CD4-positive, alpha-beta T cell (primary cell): ENCODE measurements around the gene SWAP70. TPM values are rescaled to one million over a fixed set of nuclear protein-coding genes. Genes with fewer than 3 reads are reported as not detected.

Experiments used
- ATAC-seq: fragments of 200-7000 bp; cut with Tn5 transposase; one replicate; pipeline ENCODE4 v1.10.0; 2022; ENCODE audit warnings: mild to moderate bottlenecking; ENCODE audit not compliant: poor library complexity
- CTCF ChIA-PET: fragments of 350-600 bp; sonication (Branson Sonifier 250); formaldehyde crosslinking; loops from one replicate; lab custom pipeline; 2021; ENCODE audit warnings: antibody characterized with exemption, inconsistent platforms; lab: Charles Lee
- POLR2A ChIA-PET: fragments of 350-600 bp; sonication (Branson Sonifier 250); formaldehyde crosslinking; loops from one replicate; lab custom pipeline; 2021; ENCODE audit warnings: antibody characterized with exemption, inconsistent platforms; lab: Charles Lee
- DNase-seq, 14 experiments: peaks; one replicate each; pipeline ENCODE4 v3.0.0-alpha.2; 2013 to 2020; ENCODE audit warnings: mixed read lengths in 2 of 14
- H3K27ac ChIP-seq, 2 donors: one replicate each; pipeline versions ENCODE4 v1.5.1 to v1.7.0; 2013; ENCODE audit warnings: low read length in 2 of 2, low read depth in 1 of 2, mild to moderate bottlenecking in 1 of 2
- H3K27me3 ChIP-seq, 2 experiments: 1 replicate in 1 of 2; 2 replicates in 1 of 2; pipeline versions ENCODE4 v1.6.1 to v1.7.0; 2013; ENCODE audit warnings: low read length in 2 of 2, control low read depth in 1 of 2, mild to moderate bottlenecking in 1 of 2, moderate library complexity in 1 of 2; ENCODE audit not compliant: insufficient read depth in 2 of 2, control insufficient read depth in 1 of 2
- H3K36me3 ChIP-seq: one replicate; pipeline ENCODE4 v1.6.1; 2013; ENCODE audit warnings: low read length, control low read depth; ENCODE audit not compliant: insufficient read depth
- H3K4me1 ChIP-seq: one replicate; pipeline ENCODE4 v1.6.1; 2013; ENCODE audit warnings: low read length, control low read depth; ENCODE audit not compliant: insufficient read depth
- H3K4me3 ChIP-seq: one replicate; pipeline ENCODE4 v1.5.1; 2013; ENCODE audit warnings: mild to moderate bottlenecking, low read length, moderate library complexity
- H3K9me3 ChIP-seq, 2 experiments: 1 replicate in 1 of 2; 2 replicates in 1 of 2; pipeline versions ENCODE4 v1.6.1 to v1.7.0; 2013; ENCODE audit warnings: low read length in 2 of 2, mild to moderate bottlenecking in 2 of 2, control low read depth in 1 of 2, moderate library complexity in 1 of 2; ENCODE audit not compliant: control insufficient read depth in 1 of 2, insufficient read depth in 1 of 2
- H3K27ac Mint-ChIP-seq: one replicate; pipeline ENCODE4 v1.8.0; 2020; ENCODE audit warnings: mixed read lengths
- H3K27me3 Mint-ChIP-seq: one replicate; pipeline ENCODE4 v1.8.0; 2021; ENCODE audit warnings: mixed read lengths
- H3K36me3 Mint-ChIP-seq: one replicate; pipeline ENCODE4 v1.8.0; 2021; ENCODE audit warnings: low read depth, mixed read lengths
- H3K4me1 Mint-ChIP-seq: one replicate; pipeline ENCODE4 v1.8.0; 2021; ENCODE audit warnings: low read depth, mixed read lengths
- H3K4me3 Mint-ChIP-seq: one replicate; pipeline ENCODE4 v1.8.0; 2020; ENCODE audit warnings: mild to moderate bottlenecking, mixed read lengths
- H3K9me3 Mint-ChIP-seq: one replicate; pipeline ENCODE4 v1.8.0; 2020; ENCODE audit warnings: mixed read lengths
- intact Hi-C, 2 experiments: fragments of 100-400 bp; cut with DNase I in 1 of 2; cut with micrococcal nuclease in 1 of 2; formaldehyde crosslinking; loops; one replicate each; pipeline versions ENCODE4 v1.15.1 to v1.9.0; 2023 to 2025; cut with DNase I, micrococcal nuclease
- total RNA-seq, 174 experiments: library from RNA in 2 of 174; stranded (reverse) in 2 of 174; gene quantifications; one replicate each; pipeline ENCODE4 v1.2.3 and lab custom pipeline; 2021 to 2026
- TF ChIP-seq, protein P1 (sequence below): fragments of 200-600 bp; IDR thresholded peaks from one replicate; pipeline ENCODE4 v1.8.0; 2022; ENCODE audit warnings: antibody characterized with exemption, mild to moderate bottlenecking

The SWAP70 gene
- total RNA-seq, 2 experiments from 2014 or later = 4.0 to 4.1 TPM

DNA sequence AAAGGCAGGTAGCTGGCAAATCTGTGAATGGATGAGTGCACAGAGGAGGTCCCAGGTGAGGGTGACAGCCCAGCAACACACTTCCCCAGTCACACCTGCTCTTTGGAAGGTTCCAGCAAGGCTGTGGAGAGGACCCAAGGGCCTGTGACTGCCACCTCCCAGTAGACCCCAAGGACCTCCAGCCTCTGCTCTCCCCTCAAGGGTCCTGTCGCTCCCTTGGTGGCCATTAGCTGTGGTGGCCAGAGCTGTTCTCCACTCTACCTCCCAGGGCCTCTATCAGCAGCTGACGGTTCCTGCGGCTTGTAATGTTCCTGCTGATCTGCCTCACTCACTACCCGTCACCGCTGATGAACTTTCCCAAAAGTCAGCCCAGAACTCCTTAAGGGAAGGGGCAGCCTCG lies 93.0 kb downstream of the SWAP70 start:
- CTCF ChIA-PET = interaction anchor here (1.0 to 1.3 kb wide), 3 partner anchors 142 to 216 kb away, joined by 3 read pairs; no protein-coding TSS in a partner anchor
- H3K4me3 Mint-ChIP-seq = peak overlapping the region; percentile 88
- intact Hi-C loops = loop anchor here (5.0 to 10.0 kb wide), 4 partner anchors 448 to 788 kb away; partner anchors contain the start of genes AMPD3 (in 1 of the 2) and RNF141 (in 1 of the 2)
- ATAC-seq (no peak), DNase-seq (no peak)
- no peaks in the 10 kb centered on the region for H3K9me3 Mint-ChIP-seq
- Histone ChIP-seq H3K27me3 (no peaks in the 10 kb centered on the region), H3K27ac (no peak overlapping the region), H3K9me3 (no peaks in the 10 kb centered on the region), H3K4me3 (no peak overlapping the region), H3K4me1 (peaks cover 21% of the 10 kb centered on the region), H3K36me3 (no peaks in the 10 kb centered on the region)
- POLR2A ChIA-PET = no interaction called here
- TF ChIP-seq, protein P1, sequence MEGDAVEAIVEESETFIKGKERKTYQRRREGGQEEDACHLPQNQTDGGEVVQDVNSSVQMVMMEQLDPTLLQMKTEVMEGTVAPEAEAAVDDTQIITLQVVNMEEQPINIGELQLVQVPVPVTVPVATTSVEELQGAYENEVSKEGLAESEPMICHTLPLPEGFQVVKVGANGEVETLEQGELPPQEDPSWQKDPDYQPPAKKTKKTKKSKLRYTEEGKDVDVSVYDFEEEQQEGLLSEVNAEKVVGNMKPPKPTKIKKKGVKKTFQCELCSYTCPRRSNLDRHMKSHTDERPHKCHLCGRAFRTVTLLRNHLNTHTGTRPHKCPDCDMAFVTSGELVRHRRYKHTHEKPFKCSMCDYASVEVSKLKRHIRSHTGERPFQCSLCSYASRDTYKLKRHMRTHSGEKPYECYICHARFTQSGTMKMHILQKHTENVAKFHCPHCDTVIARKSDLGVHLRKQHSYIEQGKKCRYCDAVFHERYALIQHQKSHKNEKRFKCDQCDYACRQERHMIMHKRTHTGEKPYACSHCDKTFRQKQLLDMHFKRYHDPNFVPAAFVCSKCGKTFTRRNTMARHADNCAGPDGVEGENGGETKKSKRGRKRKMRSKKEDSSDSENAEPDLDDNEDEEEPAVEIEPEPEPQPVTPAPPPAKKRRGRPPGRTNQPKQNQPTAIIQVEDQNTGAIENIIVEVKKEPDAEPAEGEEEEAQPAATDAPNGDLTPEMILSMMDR = no peak
- H3K36me3 Mint-ChIP-seq = no peaks in the 10 kb centered on the region
- no peaks in the 10 kb centered on the region for H3K27me3 Mint-ChIP-seq
- H3K27ac Mint-ChIP-seq = no peak overlapping the region
- peaks cover 17% of the 10 kb centered on the region for H3K4me1 Mint-ChIP-seq

DNA sequence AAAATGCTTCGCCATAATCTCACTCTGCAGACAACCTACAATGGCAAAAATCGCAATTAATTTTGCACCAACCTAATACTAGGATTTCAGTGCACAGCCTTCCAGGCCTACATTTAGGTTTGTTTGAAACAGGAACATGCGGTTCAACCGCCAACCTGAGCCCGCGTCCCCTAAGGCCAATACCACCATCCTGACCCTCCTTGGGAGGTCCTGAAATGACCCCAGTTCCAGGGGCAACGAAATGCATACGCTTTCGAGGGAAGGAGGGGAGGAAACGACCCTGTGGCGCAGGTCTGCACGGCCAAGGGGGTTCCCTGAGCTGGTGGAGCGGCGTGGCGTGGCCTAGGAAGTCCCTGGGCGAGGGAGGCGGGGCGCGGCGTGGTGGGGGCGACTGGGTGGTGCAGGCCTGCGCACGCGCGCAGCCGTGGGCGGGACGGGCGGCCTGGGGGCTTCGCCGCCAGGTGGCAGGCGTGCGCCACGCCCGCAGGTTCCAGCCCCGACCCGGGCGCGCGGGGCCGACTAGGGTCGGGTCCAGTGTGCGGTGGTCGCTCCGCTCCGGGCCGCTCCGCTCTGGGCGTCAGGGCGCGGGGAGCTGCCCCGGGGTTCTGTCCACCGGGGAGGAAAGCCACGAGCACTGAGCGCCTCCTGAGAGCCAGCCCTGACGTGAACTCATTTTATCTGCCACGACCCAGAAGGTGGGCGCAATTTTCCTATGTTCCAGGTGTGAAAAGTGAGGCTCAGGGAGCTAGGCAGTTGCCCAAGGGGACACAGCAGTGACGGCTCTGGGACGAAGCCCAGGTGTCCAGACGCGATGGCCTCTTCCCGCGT lies 94.1 kb downstream of the SWAP70 start:
- H3K27ac Mint-ChIP-seq = peak overlapping the region; percentile 79
- Histone ChIP-seq H3K4me1 (peaks cover 21% of the 10 kb centered on the region), H3K27me3 (no peaks in the 10 kb centered on the region), H3K4me3 (peak overlapping the region; percentile 75), H3K9me3 (no peaks in the 10 kb centered on the region), H3K27ac (no peak overlapping the region), H3K36me3 (no peaks in the 10 kb centered on the region)
- no peaks in the 10 kb centered on the region for H3K9me3 Mint-ChIP-seq
- ChIA-PET CTCF (interaction anchor here (0.7 to 1.9 kb wide), 10 partner anchors 9 to 550 kb away, joined by 3 to 13 read pairs (median 4); no protein-coding TSS in a partner anchor), POLR2A (interaction anchor here (1.4 to 1.7 kb wide), 2 partner anchors 144 to 557 kb away, joined by 4 to 5 read pairs; no protein-coding TSS in a partner anchor)
- ATAC-seq (peak; percentile 81), DNase-seq (peak; percentile 83 to 97 (median 89))
- intact Hi-C loops = loop anchor here (1.0 to 10.0 kb wide), 8 partner anchors 215 to 787 kb away; partner anchors contain the start of genes AMPD3 (in 1 of the 2) and RNF141 (in 1 of the 2)
- no peaks in the 10 kb centered on the region for H3K27me3 Mint-ChIP-seq
- TF ChIP-seq, protein P1 = peak; percentile 62
- H3K36me3 Mint-ChIP-seq = no peaks in the 10 kb centered on the region
- H3K4me3 Mint-ChIP-seq = peak overlapping the region; percentile 88
- peaks cover 17% of the 10 kb centered on the region for H3K4me1 Mint-ChIP-seq

DNA sequence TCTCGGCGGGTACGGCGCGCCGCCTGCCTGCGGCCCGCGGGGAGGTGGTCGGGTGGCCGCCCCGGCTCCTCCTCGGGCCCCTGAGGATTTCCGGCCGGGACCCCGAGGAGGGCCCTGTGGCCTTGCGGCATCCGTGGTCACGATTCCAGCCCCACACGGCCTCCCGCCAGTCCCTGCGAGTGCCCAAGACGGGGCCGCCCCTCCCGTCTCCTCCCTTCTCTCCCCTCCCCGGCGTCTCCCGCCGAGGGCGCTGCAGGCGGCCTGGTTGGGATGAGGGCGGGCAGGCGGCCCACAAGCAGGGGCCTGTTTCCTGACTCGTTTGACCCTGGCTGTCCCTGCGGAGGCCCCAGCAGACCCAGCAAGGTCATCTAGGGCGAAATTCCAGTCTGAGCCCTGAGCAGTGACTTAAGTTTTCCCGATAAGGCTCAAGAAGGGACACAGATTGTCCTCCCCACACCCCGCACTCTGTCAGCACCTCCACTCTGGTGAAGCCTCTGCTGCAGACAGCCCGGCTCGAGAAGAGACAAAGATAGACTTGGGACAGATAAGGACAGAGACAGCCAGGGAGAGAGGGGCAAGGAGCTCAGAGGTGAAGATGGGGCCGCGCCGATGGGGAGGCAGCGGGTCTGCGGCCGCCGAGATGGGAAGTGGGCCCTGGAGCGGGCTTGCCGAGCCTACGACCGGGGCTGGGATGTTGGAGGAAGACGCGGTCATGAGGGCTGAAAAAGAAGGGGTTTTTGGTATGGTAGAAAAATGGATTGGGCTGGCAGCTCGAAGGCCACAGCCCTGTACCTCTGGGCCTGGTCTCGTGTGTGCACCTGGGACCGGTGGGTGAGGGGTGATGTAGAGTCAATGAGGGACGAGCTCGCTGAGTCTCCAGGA lies 95.0 kb downstream of the SWAP70 start:
- H3K36me3 ChIP-seq = no peaks in the 10 kb centered on the region
- Mint-ChIP-seq H3K4me1 (peaks cover 17% of the 10 kb centered on the region), H3K36me3 (no peaks in the 10 kb centered on the region), H3K27me3 (no peaks in the 10 kb centered on the region), H3K4me3 (peak overlapping the region; percentile 87), H3K9me3 (no peaks in the 10 kb centered on the region), H3K27ac (peak overlapping the region; percentile 71)
- peaks cover 21% of the 10 kb centered on the region for H3K4me1 ChIP-seq
- intact Hi-C loops = loop anchor here (1.0 to 10.0 kb wide), 8 partner anchors 214 to 786 kb away; partner anchors contain the start of genes AMPD3 (in 1 of the 2) and RNF141 (in 1 of the 2)
- DNase-seq (peak in 10 of 14 experiments; percentile 15 to 70 (median 44)), ATAC-seq (peak; percentile 18)
- H3K9me3 ChIP-seq = no peaks in the 10 kb centered on the region
- H3K27me3 ChIP-seq = no peaks in the 10 kb centered on the region
- ChIA-PET POLR2A (interaction anchor here (1.4 to 1.7 kb wide), 2 partner anchors 145 to 556 kb away, joined by 4 to 5 read pairs; no protein-coding TSS in a partner anchor), CTCF (interaction anchor here (0.7 to 1.9 kb wide), 10 partner anchors 10 to 549 kb away, joined by 3 to 13 read pairs (median 4); partner anchors contain the start of gene ADM)
- peak overlapping the region; percentile 75 for H3K4me3 ChIP-seq
- TF ChIP-seq, protein P1 = no peak
- H3K27ac ChIP-seq = no peak overlapping the region
